Stomach (tissue), 4 donors: ENCODE data around the gene PLCG2.

Experiments used
- CTCF ChIP-seq, 7 experiments: fragments of 450-650 bp in 4 of 7; fragments of 200-600 bp in 3 of 7; sonication (generic) in 3 of 7; IDR thresholded peaks; one replicate each; pipeline ENCODE4 v1.5.1; 2016 to 2019; ENCODE audit warnings: antibody characterized with exemption in 7 of 7, control low read depth in 2 of 7, mild to moderate bottlenecking in 1 of 7
- EP300 ChIP-seq: sonication (generic); formaldehyde crosslinking; IDR thresholded peaks from one replicate; pipeline ENCODE4 v1.6.1; 2017; ENCODE audit warnings: antibody characterized with exemption
- POLR2AphosphoS5 ChIP-seq, 3 donors: sonication (generic); formaldehyde crosslinking; IDR thresholded peaks; one replicate each; pipeline ENCODE4 v1.6.1; 2016; ENCODE audit warnings: antibody characterized with exemption in 3 of 3

- no peak for TF ChIP-seq CTCF (IDR thresholded peaks at IDR 0.05)
- TF ChIP-seq POLR2AphosphoS5 (IDR thresholded peaks at IDR 0.05), result no peak
- TF ChIP-seq EP300, result no peak
Observed at GRCh38 chr16:81928975-81929374, 149.9 kb downstream of the PLCG2 start.
